ENCODE results near the gene XXYLT1. TPM values are rescaled to one million over a fixed set of nuclear protein-coding genes. Genes with fewer than 3 reads are reported as not detected.
"Not testable (repeated sequence)": the region's sequence is repeated elsewhere in the genome, so short reads cannot be mapped to it uniquely, and the experiment has no call there.

XXYLT1 gene
- total RNA-seq, 6 experiments from 2014 or later = 1.7 to 6.5 (median 2.1) TPM

DNA sequence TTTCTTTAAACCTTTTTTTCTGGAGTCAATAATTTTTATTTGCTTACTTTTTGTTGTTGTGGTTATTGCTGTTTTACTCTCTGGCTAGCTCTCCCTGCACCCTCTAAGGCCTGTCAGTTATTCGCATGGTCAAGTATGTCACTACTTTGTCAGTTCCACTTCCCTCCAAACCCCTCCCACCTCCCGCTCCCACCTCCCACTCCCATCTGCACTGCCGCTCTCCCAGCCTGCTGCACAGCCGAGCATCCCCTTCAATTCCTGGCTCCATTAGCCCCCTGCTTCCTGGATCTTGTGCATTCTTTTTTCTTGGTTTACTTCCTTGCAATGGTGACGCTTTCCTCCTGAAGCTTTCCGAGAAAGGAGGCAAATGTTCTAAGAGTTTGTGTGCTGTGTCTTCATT, 218.0 kb downstream of the XXYLT1 start:
- Histone ChIP-seq H3K36me3 (no peaks in the 10 kb centered on the region), H3K27ac (no peak overlapping the region), H3K4me1 (no peaks in the 10 kb centered on the region), H3K4me3 (no peak overlapping the region), H3K27me3 (no peaks in the 10 kb centered on the region), H3K9me3 (no peaks in the 10 kb centered on the region)
- DNase-seq = peak in 1 of 3 donors; percentile 5
- ATAC-seq = no peak
- WGBS (ENCODE audit: insufficient coverage, low coverage, low lambda C conversion rate, missing lambda C conversion rate) = 69% methylated on average over 5 of the region's 6 CpGs
- TF ChIP-seq POLR2A (IDR thresholded peaks at IDR 0.05) (no peak), CTCF (IDR thresholded peaks at IDR 0.05) (no peak)
- intact Hi-C loops (cut with DNase I) = no loop called here

GRCh38 chr3:195050296-195050695, 220.7 kb downstream of the XXYLT1 start:
- H3K27ac ChIP-seq; H3K36me3 ChIP-seq; H3K9me3 ChIP-seq; intact Hi-C loops (cut with DNase I); ATAC-seq; DNase-seq; H3K27me3 ChIP-seq; H3K4me1 ChIP-seq; H3K4me3 ChIP-seq: not testable (repeated sequence)
- WGBS (ENCODE audit: insufficient coverage, low coverage, low lambda C conversion rate, missing lambda C conversion rate) = 70% methylated on average over 5 of the region's 5 CpGs

DNA sequence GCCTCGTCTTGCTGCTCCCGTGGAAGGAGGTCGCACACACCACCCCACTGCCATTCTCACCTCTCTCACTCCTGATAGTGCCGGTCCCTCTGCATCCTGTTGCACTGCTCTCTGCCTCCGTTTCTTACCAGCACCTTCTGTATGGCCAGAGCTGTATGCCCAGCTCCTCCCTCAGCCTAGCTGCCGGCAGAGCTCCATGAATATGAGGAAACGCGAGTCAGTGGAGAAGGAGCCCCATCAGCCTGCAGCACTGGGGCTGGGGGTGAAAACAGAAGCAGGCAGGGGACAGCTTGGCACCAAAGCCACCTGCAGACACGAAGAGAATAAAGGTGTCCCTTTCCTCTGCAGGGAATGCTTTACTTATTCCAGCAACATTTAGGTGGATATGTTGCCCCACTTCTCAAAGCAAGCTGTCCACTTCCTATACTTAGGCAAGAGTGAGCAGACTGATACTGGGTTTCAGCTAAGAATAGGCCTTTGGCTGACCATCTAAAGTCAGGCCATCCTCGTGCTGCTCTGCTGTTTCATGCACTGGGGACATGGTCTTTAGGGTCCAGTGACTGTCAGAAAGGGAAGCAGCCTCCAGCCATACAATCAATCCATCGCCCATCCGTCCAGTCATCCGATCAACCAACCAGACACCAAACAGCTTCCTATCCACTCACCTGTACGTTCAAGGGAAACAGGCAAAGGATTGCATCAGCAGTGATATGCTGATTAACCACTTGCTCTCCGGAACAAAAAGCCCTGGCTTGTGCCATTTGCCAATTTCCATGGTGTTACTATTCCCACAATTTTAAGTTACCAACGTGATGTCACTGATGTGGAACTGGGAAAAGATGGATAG, 222.7 kb downstream of the XXYLT1 start:
- 68% methylated on average over 8 of the region's 16 CpGs for WGBS (ENCODE audit: insufficient coverage, low coverage, low lambda C conversion rate, missing lambda C conversion rate)
- TF ChIP-seq POLR2A (IDR thresholded peaks at IDR 0.05) = no peak
- no peak for TF ChIP-seq CTCF (IDR thresholded peaks at IDR 0.05)
- H3K36me3 ChIP-seq = no peaks in the 10 kb centered on the region
- ATAC-seq = no peak
- no peaks in the 10 kb centered on the region for H3K9me3 ChIP-seq
- no peaks in the 10 kb centered on the region for H3K27me3 ChIP-seq
- H3K4me3 ChIP-seq = no peak overlapping the region
- intact Hi-C loops (cut with DNase I) = no loop called here
- DNase-seq = peak in 1 of 3 donors; percentile 35
- H3K27ac ChIP-seq = no peak overlapping the region
- no peaks in the 10 kb centered on the region for H3K4me1 ChIP-seq

GRCh38 chr3:195047536-195047935, 223.4 kb downstream of the XXYLT1 start:
- H3K27ac ChIP-seq = no peak overlapping the region

More at GRCh38 chr3:195047536-195047935, 223.4 kb downstream of the XXYLT1 start:
- WGBS (ENCODE audit: insufficient coverage, low coverage, low lambda C conversion rate, missing lambda C conversion rate) = 43% methylated on average over 3 of the region's 3 CpGs
- DNase-seq = no peak
- H3K36me3 ChIP-seq = no peaks in the 10 kb centered on the region
- no peak for ATAC-seq
- H3K4me3 ChIP-seq = no peak overlapping the region
- no peaks in the 10 kb centered on the region for H3K9me3 ChIP-seq
- TF ChIP-seq CTCF (IDR thresholded peaks at IDR 0.05) (no peak), POLR2A (IDR thresholded peaks at IDR 0.05) (no peak)
- H3K27me3 ChIP-seq = no peaks in the 10 kb centered on the region
- no peaks in the 10 kb centered on the region for H3K4me1 ChIP-seq
- intact Hi-C loops (cut with DNase I) = no loop called here

All from right lobe of liver (tissue), 6 donors.